ENCODE data around the gene TSHZ1.

Gene TSHZ1

DNA sequence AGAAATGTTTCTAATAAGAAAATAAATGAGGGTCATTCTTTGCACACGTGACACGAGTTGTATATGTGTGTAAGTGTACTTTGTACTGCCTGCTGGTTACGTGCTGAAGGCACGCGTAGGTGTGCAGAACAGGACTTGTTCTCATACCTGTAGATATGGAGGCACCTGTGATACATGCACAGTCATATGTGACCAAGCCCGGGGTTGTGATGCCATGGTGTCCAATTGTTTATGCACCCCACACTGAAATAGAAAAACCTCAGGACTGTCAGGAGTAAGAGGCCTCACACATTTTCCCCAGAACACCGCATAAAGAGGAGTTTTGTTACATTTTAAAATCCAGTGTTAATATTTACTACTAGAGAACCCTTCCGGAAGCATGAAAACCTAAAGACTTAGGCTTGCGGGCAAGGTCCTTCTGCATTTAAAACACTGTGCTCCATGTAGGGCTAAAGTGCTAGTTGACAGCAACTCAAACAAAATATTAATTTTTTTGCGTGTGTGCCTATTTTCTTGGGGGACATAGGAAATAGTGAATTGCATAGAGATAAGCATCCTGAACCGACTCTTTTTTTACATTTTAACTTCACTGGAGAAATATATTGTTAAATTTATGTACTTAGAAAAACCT is 9.3 kb downstream of the TSHZ1 start:
- no peak overlapping the region for H3K4me3 ChIP-seq (ENCODE audit: low read depth, low read length)
- DNase-seq (ENCODE audit: low read depth) = no peak
- TF ChIP-seq, protein P1, sequence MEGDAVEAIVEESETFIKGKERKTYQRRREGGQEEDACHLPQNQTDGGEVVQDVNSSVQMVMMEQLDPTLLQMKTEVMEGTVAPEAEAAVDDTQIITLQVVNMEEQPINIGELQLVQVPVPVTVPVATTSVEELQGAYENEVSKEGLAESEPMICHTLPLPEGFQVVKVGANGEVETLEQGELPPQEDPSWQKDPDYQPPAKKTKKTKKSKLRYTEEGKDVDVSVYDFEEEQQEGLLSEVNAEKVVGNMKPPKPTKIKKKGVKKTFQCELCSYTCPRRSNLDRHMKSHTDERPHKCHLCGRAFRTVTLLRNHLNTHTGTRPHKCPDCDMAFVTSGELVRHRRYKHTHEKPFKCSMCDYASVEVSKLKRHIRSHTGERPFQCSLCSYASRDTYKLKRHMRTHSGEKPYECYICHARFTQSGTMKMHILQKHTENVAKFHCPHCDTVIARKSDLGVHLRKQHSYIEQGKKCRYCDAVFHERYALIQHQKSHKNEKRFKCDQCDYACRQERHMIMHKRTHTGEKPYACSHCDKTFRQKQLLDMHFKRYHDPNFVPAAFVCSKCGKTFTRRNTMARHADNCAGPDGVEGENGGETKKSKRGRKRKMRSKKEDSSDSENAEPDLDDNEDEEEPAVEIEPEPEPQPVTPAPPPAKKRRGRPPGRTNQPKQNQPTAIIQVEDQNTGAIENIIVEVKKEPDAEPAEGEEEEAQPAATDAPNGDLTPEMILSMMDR (IDR thresholded peaks at IDR 0.05; ENCODE audit: low read depth, low read length, missing control alignments) = no peak
- in situ Hi-C loops (cut with HindIII; ENCODE audit: low sequenced_read_pairs) = no loop called here

DNA sequence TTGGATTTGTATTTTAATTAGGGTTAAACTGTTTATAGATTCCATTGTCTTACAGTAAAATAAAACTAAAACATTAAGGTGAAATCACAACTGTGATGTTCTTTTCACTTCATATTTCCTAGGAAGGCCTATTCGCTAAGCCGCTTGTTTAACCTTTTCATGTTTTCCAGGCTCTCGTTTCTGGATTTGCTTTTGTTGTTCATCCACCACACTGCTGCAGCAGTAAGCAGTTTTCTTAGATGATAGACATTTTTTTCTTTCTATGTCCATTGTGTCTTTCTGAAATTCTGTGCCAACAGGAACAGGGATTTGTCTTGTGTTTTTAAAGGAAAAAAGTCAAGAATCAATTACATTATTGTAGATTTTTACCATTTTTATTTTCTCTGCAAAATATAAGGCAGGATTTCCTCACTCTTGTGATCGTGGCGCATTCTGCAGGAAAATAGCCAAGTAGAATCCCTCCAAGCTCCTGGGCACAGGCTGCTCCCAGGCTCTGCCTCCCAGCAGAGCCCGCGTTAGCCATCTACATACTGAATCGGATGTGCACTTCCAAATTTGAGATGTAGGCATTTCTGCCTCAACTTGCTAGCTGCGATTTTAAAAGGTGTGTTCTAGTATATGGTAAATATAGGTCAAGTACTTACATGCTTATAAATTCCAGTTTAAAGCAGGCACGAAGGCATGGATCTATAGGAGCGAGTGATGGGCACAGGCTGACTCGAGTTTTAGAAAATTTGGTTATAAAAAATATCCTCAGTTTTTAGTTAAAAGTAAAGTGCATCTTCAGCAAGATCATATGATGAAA is 10.2 kb downstream of the TSHZ1 start:
- no peak overlapping the region for H3K4me3 ChIP-seq (ENCODE audit: low read depth, low read length)
- TF ChIP-seq, protein P1 (IDR thresholded peaks at IDR 0.05; ENCODE audit: low read depth, low read length, missing control alignments) = no peak
- no peak for DNase-seq (ENCODE audit: low read depth)
- in situ Hi-C loops (cut with HindIII; ENCODE audit: low sequenced_read_pairs) = no loop called here

DNA sequence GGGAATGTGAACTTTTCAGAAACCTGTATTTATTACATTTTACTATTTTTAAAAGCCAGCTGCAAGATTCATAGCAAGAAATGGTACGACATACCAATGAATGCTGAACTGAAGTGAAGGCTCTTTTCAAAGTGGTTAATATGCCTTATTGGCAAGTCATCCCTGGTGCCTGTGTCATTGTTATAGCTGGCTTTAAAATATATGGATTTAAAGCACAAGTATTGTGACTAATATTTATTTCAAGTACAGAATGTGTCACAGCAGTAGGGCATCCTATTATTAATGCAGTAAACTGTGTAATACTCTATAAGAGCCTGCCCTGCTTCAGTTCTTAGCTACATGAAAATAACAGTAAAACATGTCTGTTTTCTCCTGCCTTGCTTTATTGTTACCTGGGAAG is 10.8 kb downstream of the TSHZ1 start:
- no peak for DNase-seq (ENCODE audit: low read depth)
- TF ChIP-seq, protein P1 (IDR thresholded peaks at IDR 0.05; ENCODE audit: low read depth, low read length, missing control alignments) = no peak
- H3K4me3 ChIP-seq (ENCODE audit: low read depth, low read length) = no peak overlapping the region
- in situ Hi-C loops (cut with HindIII; ENCODE audit: low sequenced_read_pairs) = no loop called here

DNA sequence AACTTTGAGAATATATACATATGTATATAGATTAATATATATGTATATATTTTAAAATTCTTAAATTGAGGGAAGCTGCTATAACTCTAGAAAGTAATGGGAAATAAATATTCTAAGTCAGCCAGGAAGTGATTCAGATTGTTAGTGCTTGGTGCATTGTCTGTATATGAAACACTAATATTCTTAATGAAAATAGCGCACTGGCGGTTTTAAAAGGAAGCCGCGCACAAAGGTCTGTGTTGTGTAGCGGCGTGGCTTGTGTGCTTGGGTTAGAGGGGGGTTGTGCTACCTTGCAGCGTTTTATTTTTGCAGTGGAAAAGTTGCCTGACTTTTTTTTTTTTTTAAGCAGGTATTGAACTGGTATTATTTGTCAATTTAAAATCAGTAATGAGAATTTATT is 11.3 kb downstream of the TSHZ1 start:
- no peak for DNase-seq (ENCODE audit: low read depth)
- TF ChIP-seq, protein P1 (IDR thresholded peaks at IDR 0.05; ENCODE audit: low read depth, low read length, missing control alignments) = no peak
- no peak overlapping the region for H3K4me3 ChIP-seq (ENCODE audit: low read depth, low read length)
- in situ Hi-C loops (cut with HindIII; ENCODE audit: low sequenced_read_pairs) = no loop called here

DNA sequence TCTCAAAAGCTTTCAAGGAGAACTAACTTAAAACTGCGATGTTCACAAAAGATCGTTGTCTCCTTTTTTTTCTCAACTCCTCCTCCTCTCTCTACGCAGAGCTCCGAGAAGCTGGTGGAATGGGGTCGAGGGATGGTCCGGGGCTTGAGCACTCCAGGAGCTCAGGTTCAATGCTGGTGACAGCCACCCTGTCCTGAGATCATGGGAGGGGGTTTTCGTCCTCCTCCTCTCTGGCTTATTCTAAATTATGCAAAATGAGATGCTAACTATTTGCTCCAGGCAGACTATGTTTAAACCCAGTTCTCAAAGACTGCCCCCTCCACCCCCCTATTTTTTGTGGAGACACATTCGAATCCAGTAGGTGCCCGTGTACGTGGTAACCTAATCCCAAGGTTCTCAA is 11.8 kb downstream of the TSHZ1 start:
- DNase-seq (ENCODE audit: low read depth) = no peak
- no peak overlapping the region for H3K4me3 ChIP-seq (ENCODE audit: low read depth, low read length)
- in situ Hi-C loops (cut with HindIII; ENCODE audit: low sequenced_read_pairs) = no loop called here
- TF ChIP-seq, protein P1 (IDR thresholded peaks at IDR 0.05; ENCODE audit: low read depth, low read length, missing control alignments) = no peak

DNA sequence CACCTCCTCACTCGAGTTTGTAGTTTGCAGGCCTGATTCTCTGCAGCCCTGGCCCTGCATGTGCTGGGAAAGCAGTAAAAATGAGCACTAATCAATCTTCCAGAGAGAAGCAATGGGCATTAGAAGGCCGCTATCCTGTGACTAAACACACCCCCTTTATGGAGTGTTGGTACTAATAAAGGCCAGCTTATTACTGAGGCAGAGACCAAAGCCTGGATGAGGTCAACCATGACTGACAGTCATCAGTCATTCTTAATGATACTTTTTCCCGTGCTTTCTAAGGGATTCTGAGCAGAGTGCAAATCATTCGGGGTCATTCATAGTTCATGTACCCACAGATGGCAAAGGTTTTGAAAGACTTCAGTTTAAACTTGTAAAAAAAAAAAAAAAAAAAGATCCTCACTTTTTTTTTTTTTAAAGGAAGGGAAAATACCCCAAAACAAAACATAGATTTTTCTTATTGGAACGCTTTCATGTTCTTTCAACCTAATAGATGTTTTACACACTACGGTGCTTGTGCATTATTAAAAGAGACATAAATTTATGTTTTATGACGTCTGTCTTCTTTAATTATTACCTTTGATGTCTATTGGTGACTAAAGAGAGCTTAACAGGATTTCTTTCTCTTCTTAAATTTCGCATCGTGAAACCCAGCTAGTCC is 13.2 kb downstream of the TSHZ1 start:
- DNase-seq (ENCODE audit: low read depth) = no peak
- H3K4me3 ChIP-seq (ENCODE audit: low read depth, low read length) = no peak overlapping the region
- in situ Hi-C loops (cut with HindIII; ENCODE audit: low sequenced_read_pairs) = no loop called here
- TF ChIP-seq, protein P1 (IDR thresholded peaks at IDR 0.05; ENCODE audit: low read depth, low read length, missing control alignments) = no peak
